ENCODE data around the gene BMP6.

Gene BMP6

DNA sequence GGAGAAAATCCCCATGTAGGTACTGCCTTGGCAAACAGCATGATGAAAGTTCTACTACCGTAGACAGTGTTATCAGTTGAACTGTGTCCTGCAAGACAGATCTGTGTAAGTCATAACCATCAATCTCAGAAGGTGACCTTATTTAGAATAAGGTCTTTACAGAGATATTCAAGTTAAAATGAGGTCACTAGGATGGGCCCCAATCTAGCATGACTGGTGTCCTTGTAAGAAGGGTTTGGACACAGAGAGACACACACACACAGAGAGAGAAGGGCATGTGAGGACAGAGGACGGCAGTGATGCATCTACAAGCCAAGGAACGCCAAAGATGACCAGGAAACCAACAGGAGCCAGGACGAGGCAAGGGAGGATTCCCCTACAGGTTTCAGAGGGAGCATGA lies 175.9 kb downstream of the BMP6 start:
- DNase-seq (ENCODE audit: low spot score) (no peak), FAIRE-seq (no peak)

DNA sequence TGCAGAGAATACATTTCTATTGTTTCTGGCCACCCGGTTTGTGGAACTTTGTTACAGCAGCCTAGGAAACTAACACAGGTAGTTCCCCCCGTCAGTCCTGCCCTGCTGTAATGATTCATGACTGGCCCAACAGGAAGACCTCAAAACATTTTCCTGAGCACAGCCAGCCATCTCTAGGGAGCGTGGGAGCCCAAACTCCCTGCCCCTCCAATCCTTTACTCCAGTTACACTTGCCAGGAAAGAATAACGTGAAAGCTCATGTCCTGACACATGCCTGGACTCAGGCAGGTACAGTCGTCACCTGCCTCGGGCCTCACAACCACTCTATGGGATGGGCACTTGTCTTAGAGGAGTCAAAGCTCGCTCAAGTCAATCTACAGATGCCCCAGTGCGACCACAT lies 176.3 kb downstream of the BMP6 start:
- FAIRE-seq, result no peak

DNA sequence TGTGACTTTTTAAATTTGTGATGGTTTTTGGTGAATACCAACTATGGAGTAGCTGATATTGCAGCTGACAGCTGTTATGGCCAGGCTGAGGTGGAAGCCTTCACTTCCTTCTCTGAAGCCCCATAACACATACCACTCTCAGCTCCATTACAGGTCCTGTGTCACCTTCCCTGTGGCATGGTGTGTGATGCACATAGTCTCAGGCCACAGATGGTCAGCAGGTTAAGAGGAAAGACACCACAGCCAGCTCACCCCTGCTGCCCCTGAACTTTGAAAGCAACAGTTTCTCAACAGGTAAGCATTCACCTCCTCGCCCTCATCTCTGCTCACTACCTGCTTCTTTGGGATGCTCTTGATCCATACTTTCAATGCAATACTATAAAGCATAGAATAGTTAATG lies 177.0 kb downstream of the BMP6 start:
- DNase-seq (ENCODE audit: low spot score) (no peak), FAIRE-seq (no peak)

More for the DNA sequence above, 176.3 kb downstream of the BMP6 start:
- DNase-seq (ENCODE audit: low spot score), result no peak

DNA sequence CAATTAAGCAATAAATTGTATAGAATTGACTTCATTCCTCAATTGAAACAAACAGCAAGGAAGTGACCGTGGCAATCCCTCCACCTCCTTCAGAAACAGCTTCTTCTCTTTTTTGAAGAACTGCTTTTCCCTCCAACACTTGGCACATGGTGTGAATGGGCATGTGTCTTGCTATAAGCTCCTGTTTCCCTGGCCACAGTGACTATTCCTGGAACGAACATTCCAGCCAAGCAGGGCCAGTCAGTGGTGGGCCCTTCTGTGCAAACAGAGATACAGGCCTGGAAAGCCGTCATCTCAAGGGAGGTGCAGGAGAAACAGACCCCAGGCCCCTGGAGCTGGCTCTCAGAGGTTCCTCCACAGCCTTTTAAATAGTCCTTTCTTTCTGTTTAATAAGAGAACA lies 177.8 kb downstream of the BMP6 start:
- no peak for FAIRE-seq
- no peak for DNase-seq (ENCODE audit: low spot score)

DNA sequence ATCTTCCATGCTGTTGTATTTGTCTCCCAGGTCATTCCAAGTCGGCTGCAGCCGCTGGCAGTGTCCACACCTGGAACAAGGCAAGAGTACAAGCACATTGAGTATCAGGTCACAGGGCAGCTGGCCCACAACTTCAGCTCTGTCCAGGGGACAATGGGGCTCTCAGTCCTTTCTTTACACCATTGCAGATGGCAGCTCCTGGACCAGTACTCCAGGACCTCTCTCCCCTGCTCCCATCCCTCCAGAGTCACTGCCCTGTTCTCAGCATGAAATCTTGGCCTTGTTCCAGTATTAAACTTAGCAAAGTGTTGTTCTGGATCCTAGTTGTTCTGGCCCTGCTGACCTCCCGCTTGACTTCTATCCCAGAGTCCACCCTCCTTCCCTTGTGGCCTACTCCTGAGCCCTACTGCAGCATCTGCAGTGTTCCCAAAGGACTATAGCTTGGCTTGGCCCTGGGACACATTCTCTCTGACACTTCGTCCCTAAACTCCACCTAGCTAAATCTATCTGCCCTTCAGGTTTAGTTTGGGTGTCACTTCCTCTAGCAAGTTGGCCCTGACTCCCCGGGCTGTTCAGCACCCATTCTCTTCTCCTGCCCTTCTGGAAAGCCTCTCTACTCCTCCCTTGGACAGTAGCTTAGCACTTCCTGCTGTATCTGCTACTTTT lies 178.9 kb downstream of the BMP6 start:
- DNase-seq (ENCODE audit: low spot score) (no peak), FAIRE-seq (no peak)

DNA sequence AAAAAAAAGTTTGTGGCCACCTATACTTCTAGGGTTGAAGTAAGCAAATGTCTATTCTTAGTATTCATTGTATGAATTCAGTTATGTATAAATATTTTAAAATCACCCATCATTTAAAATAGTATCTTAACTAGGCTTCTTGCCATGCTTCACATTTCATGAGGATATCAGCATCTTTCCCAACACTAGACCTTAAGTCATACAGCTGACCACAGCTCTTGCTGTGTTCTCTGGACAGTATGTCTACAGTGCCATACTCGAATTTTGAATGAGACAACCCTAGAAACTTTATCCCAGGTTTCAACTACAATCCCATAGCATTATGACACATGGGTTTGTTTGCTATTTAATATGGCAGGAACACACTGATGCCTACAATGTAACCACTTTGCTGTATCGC lies 179.5 kb downstream of the BMP6 start:
- DNase-seq (ENCODE audit: low spot score) (no peak), FAIRE-seq (no peak)

DNA sequence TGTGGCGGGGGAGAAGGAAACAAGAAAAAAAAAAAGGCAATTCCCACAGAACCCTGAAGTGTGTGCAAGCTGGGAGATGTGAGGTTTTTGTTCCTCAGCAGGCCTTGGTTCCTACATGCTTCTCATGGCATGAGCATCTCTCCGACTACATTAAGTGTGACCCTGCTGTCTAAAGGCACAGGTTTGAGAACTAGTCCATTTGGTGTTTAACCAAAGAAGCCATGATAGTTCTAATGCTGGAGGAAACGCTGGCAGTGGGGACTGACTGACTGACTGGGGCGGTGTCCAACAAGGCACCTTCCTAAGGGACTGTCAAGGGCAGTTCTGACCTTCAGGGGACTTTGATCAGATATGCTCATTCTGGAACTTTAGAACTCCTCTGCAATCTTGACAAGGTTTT lies 180.8 kb downstream of the BMP6 start:
- FAIRE-seq (no peak), DNase-seq (ENCODE audit: low spot score) (no peak)

DNA sequence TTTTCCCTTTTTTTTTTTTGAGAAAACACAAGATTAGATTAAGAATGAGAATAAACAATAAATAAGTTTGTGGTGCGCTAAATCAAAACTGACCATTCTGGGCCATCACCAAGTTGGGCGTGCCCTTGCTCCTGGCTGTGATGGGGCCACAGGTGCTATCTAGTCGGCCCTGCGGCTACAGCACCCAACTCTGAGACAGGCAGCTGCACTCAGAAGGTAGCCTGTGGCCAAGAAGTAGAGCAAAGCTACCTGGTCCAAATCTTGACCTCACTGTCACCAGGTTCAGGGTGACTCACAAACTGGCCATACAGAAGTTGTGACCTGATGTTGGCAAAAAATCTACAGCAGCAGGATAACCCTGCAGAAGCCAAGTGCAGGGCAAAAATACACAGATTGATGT lies 181.3 kb downstream of the BMP6 start:
- DNase-seq (ENCODE audit: low spot score), result no peak

DNA sequence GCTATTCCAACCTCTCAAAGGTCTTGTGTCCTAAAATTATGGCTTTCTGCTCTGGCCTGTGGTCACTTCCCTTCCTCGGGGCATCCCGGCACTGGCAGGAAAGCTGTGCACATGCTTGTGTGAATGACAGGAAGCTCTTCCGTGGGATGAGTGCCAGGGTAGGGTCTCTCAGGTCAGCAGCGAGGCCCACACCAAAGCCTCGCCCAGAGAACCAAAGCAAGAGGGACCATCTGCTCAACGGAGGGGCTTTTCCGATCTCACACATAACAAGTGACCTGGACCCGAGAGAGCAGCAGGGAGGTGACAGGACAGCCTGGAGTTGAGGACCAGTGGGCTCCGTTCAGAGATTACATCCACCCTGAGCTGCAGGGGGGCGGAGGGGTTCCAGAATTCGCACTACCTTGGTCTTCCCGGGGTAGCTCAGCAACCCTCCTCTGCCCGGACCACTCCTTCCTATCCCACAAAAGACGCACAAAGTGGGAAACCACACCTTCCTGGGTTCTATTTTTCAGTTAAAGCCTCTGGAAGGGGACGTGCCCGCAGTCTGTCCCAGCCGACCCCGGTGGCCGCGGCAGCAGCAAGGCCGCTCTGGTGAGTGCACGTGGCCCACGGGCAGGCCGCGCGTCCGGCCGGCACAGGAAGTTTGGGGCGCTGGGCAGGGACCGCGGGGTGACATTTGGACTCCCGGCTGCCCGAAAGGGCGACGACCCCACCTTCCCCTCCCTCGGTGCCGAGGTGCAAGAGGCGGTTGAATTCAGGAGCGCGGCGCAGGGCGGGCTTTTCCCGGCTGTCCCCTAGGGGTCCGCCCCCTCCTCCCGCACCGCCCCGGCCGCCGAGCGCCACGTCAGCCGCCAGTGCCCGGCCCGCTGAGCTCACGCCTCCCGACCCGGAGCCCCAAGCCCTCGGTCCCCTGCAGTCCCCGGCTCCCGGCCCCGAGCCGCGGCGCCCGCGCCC lies 183.7 kb downstream of the BMP6 start:
- no peak for FAIRE-seq
- DNase-seq (ENCODE audit: low spot score), result peak; percentile 33

More for the DNA sequence above, 181.3 kb downstream of the BMP6 start:
- FAIRE-seq, result no peak

DNA sequence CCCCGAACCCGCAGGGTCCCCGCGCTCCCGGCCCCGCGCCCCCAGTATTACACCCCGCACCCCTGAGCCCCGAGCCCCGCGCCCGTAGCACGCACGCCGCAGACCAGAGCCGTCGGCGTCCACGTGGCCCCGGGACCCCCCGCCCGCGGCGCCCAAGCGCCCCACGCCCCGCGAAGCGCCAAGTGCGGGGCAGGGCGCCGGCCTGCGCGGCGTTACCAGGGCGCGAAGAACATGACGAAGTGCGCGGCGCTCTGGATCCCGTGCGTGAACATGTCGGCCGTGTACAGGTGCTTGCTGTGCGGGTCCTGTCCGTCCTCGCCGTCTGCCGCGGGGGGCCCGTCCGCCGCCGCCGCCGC lies 184.4 kb downstream of the BMP6 start:
- FAIRE-seq (no peak), DNase-seq (ENCODE audit: low spot score) (no peak)

DNA sequence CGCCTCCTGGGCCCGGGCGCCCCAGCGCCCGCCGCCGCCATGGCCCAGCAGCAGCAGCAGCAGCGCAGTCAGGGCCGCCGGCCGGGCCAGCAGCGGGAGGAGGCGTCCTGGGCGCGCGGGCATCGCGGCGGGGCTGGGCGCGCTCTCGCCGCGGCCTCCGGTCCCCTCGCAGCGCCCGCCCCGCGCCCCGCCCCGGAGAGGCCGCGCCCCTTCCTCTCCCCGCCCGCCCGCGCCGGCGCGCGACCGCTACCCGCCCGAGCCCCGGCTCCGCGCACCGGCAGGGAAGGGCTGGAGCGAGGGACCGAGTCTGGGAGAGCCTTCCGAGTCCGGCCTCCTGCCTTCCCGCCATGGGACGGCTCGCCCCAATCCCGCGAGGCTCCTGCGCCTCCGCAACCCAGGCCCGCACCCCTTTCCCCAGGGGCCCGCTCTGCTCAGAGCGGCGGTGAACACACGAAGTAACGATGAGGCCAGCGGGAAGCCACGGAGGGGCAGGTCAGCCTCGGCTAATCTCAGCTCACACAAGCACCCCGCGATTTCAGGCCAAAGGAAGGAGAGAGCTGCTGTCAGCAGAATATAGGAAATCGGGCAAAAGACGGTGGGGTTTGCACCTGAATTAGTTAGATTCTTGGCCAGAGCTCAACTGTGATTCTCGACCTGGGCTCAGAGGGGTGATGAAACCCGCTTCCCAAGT lies 184.9 kb downstream of the BMP6 start, which contains the start of gene TXNDC5:
TXNDC5 (minus strand) TSS at position 135 of the 691 bp plus-strand sequence; CDS start at position 123, 12 bp downstream.
- FAIRE-seq (no peak), DNase-seq (ENCODE audit: low spot score) (peak; percentile 19)

DNA sequence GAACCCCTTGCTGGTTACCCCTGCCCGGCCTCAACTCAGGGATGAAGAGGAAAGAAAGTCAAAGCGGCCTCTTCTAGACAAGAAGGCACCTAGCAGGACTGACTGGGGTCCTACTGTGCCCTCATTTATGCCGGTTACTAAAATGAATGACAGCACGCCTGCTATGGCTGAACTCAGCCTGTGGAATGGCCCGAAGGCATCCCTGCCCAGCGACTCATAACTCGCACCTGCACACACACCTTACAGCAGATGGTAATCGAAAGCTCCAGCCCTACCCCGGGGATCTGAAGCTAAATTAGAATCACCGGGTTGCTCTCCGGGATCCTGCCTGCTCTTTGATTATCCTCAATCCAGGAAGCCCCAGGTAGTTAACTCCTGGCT lies 185.4 kb downstream of the BMP6 start:
- no peak for FAIRE-seq
- no peak for DNase-seq (ENCODE audit: low spot score)

DNA sequence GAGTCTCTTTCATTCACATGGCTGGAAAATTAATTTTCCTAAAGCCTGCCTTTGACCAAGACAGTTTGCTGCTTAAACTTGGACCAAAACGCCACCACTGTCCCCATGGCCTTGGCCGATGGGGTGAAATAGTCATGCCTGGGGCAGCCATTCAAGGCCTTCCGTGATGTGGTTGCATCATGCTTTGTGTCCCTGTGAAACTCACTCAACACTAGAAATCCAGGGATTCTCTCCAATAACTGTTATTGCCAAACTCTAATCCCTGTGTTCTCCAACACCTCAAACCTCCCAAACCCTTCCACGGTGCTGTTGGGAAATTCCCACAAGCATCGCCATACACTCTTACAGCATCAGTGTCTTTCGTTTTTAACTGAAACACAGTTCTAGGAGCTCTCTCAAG lies 186.1 kb downstream of the BMP6 start:
- FAIRE-seq, result no peak

DNA sequence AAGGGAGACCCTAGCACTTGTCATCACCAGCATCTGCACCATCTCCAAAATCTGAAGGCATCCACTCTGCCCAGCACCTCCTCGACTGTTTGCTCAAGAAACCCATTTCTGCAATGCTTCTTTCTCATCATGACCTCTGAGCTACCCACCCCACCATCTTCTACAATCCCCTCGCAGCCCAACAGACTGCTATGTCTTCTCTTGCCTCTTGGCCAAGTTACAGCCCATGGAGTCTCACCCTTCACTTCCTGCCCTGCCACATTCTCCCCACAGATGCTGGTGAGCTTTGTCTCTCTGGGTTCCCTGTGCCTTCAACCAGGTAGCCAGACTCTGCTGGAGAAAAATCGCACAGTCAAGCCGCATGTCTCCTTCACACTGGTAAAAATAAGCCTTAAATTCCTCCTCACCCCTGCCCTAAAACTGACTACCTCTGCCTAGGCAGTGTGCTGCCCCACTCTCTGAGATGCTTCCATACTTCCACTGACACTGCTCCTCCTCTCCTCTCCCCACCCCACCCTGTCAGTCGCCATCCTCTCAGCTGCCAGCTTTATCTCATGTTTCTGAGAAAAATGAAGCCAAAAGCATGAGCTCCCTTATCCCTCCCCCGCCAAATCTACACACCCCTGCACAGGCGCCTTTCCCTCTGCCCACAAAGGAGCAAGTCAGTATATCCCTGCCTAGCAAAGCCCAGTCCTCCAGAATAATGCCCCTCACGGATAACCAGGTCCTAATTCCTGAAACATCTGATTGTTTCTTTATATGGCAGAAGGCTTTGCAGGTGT lies 187.0 kb downstream of the BMP6 start:
- no peak for DNase-seq (ENCODE audit: low spot score)
- FAIRE-seq, result no peak

More for the DNA sequence above, 186.1 kb downstream of the BMP6 start:
- no peak for DNase-seq (ENCODE audit: low spot score)

DNA sequence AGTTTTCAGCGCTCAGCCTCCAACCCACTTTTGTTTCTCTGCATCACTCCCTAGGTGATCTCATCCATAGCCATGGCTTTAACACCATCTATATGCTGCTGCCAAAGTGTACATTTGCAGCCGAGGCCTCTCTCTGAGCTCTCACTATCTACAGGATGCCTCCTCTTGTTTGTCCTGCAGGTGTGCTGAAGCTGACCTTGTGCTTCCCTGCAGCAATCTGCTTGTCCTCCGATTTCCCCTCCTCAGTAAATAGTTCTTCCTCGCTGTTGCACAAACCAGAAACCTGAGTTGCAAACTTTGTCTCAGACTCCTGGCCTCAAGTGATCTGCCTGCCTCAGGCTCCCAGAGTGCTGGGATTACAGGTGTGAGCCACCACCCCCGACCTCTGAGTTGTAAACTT lies 188.4 kb downstream of the BMP6 start:
- FAIRE-seq (no peak), DNase-seq (ENCODE audit: low spot score) (no peak)

DNA sequence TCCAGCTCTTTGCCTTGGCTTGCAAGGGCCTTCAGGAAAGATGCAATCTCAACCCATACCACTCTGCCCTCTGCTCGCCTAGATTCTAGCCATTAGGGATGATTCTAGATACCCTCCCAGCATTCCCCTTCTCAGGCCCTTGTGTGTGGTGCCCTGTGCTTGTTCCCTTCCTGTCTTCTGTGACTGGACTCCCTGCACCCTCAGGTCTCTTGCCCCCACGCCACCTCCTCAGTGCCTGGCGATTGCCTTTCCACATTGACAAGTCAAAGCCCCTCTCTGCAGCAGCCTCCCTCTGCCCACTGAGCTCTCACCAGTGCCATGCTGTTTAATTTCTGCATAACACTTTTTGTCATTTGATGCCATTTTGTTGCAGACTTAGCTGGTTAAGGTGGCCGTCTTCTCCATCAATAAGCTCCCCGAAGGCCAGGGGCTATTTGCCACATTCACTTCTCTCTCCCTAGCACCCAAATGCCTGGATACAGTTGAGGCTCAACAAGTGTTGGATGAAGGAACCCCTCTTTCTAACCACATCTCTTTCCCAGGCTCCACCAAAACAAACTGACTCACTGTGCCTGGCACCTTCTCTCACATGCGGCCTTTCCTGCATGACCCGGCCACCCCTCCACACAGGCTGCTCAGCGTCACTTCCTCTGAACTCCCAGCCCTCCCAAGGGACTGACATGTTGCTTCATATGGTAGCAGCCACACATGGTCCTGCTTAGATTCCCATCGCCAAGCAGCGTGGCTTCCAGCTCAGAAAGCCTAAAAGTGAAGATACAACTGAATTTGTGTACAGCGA lies 189.3 kb downstream of the BMP6 start:
- no peak for DNase-seq (ENCODE audit: low spot score)
- FAIRE-seq, result no peak

DNA sequence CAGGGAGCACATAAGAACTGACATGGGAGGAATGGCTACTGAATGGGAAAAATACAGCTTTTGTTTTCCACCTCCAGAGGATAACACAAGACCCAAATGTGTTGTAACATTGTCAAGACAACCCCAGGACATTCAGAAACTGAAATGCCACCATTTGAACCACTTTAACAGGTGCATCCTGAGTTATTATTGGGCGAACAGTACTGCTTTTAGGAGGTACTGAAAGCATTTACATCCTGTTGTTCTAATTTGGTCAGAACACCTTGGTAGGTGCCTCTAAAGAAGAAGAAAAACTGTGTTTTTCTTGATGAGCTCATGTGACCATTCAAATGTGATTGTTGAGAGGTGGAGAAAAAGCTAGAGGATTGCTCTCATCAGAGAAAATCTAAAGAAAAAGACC lies 191.1 kb downstream of the BMP6 start:
- DNase-seq (ENCODE audit: low spot score) (no peak), FAIRE-seq (no peak)

DNA sequence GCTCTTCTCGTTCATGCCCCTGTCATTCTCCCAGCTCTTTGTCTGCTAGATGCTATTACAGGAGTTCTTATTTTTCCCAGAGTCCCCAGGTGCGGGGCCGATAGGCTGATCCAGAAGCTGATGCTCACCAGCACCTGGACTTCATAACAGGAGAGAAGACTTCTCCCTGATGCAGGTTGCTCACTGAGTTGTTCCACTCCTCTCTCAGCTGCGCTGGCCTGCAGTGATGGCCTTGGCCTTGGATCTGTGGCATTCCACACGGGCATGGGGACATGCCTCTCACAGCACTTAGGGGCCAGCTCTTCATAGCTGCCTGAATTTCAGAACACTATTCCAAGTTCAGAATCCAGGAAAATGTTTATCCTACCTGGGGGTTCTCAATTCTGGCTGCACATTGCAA lies 191.8 kb downstream of the BMP6 start:
- DNase-seq (ENCODE audit: low spot score) (no peak), FAIRE-seq (no peak)

DNA sequence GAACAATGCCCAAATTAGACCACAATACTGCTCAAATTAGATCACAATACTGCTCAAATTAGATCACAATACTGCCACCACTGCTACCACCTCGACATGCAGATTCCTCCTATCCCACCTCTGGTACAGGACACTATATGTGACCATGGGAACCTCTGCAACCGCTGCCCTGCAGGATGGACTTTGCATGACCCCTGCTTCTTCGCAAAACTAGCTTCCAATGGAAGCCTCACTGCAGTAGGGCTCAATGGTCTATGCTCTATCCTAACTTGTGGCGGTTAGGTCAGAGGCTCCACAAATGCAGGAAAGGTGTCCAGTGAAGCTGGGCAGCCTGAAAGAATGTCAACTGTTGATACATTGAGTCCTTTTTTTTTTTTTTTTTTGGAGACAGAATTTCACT lies 192.5 kb downstream of the BMP6 start:
- FAIRE-seq, result no peak

DNA sequence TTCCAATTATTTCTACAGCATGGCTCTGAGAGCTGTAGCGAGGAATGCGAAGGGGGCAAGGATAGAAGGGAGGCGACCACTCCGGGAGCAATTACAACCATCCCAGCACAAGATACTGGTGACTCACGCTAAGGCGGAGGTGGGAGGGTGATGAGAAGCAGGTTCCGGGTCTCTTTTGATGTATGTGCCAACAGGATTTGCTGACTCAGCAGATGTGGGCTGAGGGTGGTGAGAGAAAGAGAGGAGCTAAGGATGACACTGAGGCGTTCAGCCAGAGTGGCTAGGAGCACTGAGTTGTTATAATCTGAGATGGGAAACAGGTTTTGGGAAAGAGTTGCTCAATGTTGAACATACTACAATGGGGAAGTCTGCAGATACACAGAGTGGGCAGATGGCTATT lies 194.0 kb downstream of the BMP6 start:
- peak; percentile 58 for DNase-seq (ENCODE audit: low spot score)
- FAIRE-seq, result no peak

More for the DNA sequence above, 192.5 kb downstream of the BMP6 start:
- no peak for DNase-seq (ENCODE audit: low spot score)
